ENCODE measurements around the gene TEAD3.

The TEAD3 gene

DNA sequence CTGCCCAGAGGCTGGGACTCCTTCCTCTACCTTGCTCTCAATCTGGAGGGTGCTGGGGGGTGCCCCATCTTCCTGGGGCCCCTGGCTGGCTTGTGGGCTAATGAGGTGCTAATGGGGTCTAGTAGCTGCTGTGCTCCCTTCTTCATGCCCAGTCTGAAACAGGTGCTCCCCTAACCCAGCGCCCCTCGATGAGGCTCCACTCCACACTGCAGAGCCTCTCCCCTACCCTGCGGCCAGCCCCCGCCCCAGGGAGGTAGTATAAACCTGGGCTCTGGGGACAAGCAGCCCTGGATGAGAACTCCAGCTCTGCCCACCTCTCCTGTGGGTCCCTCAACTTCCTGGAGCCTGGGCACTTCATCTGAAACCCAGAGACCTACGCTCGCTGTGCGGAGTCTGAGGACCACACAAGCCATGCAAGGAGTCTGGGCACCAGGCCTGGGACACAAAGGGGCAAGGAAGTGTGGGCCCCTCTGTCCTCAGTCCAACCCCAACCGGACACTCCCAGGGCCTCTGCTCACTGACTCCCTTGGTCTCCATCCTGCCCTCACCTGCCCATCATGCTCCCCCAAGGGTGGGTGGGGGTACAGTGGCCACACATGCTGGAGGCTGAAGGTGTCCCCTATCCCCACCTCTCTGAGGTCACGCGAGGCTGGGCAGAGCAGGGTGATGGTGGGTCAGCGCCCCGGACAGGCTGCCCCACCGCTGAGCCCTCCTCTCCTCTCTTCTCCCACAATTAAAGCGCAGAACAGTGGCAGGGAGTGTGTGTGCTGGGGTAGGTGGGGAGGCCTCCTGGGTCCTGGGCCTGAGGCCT, 22.5 kb downstream of the TEAD3 start:
- no peak for DNase-seq

DNA sequence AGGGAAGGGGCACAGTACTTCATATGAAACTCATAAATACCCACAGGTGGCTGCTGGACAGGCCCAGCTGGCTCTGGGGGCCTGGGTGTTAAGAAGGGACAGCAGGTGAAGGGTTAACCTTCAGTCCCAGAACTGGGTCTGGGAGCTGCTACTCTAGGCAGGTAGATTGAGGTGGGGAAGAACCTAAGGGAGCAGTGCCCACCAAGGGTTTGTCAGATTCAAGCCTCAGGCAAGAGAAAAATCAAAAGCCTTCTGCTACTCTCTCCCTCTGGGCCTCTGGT, 23.1 kb downstream of the TEAD3 start:
- DNase-seq, result no peak

DNA sequence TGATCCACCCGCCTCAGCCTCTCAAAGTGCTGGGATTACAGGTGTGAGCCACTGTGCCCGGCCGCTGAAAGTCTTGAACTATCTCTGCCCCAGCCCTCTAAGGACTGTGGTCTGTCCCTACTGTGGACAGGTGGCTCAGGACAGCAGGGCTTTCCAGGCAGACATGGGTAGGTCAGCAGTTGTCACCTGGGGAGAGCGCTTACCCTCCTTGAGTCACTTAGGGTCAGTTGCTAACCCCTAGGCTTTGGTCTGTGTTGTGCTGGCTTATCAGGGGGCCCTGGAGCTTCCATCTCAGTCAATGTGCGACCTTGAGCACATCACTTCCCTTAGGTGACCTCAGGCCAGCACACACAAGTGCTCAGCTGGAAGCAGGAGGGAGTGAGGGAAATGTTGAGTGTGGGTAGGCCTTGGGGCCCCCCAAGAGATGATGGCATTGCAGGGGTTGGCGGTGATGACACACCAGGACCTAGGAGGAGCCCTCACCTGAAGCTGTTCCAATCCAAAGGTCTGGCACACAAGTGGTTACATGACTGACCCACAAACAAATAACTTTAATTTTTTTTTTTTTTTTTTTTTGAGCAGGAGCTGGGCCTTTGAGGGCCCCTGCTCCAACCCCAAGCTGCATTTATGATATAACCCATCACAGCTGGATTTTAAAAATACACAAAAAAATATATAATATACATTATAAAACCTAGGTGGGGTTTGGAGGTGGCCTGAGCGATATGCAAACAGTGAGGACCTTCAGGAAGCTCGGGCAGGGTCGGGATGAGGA, 23.6 kb downstream of the TEAD3 start:
- DNase-seq, result no peak

DNA sequence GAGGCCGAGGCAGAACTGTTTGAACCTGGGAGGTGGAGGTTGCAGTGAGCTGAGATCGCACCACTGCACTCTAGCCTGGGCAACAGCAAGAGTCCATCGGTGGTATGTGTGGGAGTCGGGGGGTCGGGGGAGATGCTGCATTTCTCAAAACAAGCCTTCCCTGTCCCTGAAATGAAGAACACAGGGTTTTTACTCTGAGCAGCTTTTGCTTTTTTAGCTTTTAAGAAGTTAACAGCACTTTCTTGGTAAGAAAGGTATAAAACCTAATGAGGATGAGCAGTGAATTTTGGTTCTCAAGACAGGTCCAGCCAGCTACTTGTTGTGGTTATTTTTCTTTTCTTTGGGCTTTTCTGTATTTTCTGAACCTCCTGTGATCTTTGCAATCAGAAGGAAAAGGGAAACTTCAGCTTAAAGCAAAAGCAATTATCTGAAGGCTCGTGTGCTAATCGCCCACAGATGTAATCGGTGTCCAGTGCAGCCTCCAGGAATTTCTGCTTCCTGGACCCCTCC, 25.0 kb downstream of the TEAD3 start:
- no peak for DNase-seq

DNA sequence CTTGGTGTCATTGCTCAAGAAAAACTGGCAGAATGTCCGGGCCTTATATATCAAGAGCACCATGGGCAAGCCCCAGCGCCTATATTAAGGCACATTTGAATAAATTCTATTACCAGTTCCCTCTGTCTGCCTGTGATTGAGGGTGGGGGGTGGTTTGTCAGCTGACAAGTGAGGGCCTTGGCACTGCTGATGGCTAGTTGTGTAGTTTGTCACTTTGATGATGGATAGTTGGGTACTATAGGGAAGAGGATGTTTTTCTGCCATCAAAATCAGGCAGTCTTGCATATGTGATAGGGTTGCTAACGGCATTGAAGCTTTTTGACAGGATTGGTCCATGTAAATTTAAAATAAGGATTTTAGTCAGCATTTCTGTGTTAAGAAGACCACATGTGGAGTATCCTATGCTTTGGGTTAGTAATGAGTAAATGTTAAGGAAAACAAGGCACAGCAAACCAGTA, 26.2 kb downstream of the TEAD3 start:
- no peak for DNase-seq

DNA sequence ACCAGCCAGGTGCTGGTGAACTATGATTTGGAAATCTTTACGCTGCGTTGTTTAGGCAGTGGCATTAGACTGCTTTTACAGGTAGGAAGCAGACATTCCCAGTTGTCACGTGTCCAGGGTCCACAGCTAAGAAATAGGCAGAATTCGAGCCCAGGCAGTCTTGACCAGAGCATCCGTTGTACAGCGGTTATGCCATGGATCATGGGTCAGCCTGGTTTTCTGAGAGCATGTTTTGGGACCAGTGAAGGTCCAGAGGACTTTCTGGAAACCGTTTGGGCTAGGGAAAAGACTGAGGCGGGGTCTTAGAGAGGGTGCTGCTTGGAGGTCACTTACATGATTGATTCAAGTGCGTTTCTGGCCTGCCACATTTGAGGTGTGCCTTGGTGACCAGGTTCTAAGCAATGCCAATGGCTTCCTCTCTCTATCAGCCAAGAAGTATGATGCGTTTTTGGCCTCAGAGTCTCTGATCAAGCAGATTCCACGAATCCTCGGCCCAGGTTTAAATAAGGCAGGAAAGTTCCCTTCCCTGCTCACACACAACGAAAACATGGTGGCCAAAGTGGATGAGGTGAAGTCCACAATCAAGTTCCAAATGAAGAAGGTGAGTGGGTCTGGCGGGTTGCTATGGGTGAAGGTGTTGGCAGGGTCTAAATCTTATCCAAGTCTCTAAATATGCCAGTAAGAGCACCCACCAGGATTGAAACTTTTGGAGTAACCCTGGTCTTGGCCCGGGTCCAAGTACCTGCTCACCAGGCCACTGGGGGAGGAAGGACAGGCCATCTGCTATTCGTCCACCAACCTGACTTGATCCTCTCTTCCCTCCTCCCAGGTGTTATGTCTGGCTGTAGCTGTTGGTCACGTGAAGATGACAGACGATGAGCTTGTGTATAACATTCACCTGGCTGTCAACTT, 26.9 kb downstream of the TEAD3 start:
- no peak for DNase-seq

DNA sequence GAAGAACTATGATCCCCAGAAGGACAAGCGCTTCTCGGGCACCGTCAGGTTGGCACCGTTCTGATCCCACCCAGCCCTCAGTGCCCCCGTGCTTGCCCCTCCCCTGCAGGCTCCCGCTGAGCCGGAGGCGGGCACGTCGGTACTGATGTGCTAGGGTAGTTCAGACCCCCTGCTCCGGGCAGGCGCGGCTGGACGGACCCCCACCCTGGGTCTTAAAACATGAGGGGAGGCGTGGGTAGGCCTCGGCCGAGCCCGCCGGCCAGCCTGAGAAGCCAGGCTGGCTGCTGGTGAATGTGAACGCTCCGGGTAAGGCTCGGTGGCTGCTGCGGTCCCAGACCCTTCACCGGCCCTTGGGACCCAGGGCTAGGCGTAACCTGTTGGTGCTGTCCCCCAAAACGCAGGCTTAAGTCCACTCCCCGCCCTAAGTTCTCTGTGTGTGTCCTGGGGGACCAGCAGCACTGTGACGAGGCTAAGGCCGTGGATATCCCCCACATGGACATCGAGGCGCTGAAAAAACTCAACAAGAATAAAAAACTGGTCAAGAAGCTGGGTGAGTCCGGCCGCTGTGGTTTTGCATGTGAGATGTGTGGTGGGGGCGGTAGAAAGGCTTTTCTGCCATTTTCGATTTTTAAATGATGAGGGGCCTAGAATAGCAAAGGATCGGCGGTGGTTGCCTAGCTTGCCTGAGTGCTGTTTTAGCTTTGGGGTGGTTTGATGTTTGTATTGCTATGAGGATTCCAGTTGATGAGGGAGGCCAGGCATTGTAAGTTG, 27.7 kb downstream of the TEAD3 start:
- DNase-seq, result no peak

DNA sequence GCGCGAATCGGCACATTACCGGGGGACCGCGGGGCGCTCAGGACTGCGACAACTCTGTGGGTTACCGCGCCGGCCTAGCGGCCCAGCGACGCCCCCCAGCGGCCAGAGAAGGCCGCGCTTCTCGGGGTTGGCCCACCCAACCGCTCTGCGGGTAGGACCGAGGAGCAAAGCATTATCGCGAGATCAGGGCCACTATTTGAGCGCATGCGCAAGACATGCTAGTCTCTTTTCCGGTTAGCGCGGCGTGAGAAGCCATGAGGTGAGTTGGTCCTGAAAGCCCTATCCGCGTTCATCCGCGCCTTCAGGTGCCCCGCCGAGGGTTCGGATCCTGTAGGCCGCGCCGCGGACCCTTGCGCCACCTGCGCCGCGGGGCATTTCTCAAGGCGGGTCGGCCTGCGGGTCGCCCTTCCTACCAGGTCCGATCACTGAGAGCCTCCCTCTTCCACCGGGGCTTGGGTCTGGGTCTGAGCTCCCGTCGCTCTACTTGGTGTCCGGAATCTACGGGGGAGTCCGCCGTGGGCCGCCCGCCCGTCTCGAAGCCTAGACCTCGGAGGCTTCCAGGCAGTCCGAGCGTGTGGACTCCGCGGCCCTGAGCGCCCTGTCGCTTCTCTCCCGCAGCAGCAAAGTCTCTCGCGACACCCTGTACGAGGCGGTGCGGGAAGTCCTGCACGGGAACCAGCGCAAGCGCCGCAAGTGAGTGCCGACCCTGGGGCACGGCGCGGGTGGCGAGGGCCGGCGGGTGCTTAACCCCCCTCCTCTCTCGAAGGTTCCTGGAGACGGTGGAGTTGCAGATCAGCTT, 28.5 kb downstream of the TEAD3 start, which contains the start of gene RPL10A:
RPL10A (plus strand) TSS at position 221 of the 799 bp plus-strand sequence; CDS start at position 255, 34 bp downstream.
- DNase-seq, result peak; percentile 95

DNA sequence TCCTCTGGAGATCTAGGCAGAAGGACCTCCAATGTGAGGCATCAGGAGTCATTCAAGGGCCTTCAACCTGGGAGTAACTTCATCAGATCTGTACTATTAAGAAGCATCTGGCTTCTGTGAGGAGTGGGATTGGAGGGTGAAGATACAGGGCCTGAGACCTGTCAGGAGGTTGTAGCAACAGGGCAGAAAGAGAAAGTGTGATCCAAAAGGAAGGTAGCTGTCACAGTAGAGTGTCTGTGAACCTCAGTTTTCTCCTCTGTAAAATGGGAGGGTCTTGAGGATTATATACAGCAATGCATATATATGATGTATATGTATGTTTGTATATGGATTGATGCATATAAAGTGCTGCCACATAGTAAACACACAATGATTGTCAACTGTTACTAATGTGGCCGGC, 31.2 kb downstream of the TEAD3 start:
- no peak for DNase-seq

DNA sequence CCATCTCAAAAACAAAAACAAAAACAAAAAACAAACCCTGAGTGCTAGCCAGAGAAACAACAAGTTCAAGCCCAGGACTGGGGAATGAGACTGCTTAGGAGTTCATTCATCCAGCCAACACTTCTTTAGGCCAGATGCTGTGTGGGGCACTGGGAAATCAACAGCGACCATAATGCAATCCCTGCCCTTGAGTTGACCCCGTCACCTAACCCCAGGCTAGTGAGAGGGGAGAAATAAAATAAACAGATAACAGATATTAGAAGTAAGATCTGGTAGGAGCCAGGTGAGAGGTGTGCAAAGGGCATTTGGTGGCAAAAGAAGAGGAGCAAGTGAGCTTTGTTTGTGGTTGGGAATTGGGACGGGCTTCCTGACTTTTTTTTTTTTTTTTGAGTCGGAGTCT, 33.6 kb downstream of the TEAD3 start:
- DNase-seq, result no peak

DNA sequence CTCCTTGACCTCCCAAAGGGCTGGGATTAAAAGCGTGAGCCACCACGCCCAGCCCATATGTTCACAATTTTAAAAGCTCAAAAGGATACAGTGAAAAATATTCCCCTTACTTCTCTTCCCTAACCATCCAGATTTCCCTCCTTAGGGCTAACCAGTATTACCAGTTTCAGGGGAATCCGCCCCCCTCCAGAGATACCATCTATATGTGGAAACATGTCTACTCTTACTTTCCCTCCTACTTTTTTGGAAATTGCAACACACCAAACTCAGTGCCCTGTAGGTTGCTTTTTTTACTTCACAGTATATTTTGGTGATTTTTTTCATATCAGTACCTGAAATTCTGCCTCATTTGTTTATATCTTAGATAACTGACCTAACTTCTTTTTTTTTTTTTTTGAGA, 35.6 kb downstream of the TEAD3 start:
- DNase-seq, result no peak

DNA sequence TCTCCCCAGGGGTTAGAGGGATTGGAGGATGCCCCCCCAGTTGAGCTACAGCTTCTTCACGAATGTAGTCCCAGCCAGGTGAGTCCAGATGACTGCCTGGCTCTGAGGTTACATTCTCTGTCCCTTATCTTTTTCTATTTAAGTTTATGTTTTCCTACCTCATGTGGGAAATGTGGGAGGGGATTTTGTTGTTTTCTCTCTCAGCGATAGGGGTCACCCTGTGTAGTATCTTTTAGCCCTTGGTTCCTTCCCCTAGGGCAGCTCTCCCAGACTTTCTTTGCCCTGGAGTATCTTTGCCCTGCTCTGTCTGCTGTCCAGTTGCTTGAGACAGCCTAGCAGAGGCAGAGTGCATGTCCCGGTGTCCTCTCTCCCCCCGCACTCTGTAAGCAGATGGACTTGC, 39.0 kb downstream of the TEAD3 start:
- no peak for DNase-seq

DNA sequence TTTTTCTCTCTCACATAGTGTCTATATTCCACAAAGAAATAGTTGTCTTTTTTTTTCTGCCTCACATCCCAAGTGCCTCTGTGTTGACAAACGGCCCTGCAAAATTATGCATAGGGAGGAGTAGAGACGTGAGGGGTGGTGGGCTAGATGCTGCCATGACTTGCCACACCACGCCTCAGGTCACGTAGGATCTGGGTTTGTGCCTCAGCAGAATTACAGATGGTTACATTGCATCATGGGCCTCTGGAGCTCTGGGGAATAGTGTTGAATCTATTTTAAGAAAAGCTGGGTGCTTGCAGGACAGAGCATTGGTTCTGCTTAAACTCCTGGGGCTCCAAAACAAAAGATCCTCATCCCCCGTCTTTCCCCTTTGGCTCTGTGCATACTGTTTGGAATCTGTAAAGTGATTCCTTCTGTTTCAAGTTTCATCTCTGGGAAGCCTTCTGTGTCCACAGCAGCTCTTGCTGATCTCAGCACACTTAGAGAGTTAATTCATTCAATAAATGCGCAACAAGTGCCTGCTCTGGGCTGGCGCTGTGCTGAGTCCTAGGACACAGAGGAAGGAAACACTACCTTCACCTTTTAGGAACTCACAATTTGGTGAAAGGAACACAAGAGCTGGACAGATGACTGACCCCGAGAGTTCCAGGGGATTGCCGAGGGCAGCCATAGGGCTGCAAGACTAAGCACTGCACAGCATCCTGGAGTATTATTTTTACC, 42.3 kb downstream of the TEAD3 start:
- DNase-seq, result no peak

DNA sequence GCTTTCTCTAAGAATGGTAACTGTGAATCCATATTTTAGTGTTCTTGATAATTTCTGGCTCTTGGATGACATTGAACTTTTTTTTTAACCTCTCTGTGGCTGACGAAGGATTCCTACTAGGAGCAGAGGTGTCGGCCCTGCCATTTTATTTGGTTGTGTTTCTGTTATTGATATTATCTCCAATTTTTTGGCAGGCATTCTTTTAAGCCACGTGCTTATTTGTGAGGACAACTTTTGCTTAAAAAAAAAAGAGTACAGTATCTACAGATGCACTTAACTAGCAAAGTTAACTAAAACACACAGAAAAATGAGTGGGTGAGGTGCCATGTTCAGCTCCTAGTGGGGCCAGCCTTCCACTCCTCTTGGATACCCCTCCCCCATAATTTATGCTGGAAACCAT, 43.6 kb downstream of the TEAD3 start:
- no peak for DNase-seq

DNA sequence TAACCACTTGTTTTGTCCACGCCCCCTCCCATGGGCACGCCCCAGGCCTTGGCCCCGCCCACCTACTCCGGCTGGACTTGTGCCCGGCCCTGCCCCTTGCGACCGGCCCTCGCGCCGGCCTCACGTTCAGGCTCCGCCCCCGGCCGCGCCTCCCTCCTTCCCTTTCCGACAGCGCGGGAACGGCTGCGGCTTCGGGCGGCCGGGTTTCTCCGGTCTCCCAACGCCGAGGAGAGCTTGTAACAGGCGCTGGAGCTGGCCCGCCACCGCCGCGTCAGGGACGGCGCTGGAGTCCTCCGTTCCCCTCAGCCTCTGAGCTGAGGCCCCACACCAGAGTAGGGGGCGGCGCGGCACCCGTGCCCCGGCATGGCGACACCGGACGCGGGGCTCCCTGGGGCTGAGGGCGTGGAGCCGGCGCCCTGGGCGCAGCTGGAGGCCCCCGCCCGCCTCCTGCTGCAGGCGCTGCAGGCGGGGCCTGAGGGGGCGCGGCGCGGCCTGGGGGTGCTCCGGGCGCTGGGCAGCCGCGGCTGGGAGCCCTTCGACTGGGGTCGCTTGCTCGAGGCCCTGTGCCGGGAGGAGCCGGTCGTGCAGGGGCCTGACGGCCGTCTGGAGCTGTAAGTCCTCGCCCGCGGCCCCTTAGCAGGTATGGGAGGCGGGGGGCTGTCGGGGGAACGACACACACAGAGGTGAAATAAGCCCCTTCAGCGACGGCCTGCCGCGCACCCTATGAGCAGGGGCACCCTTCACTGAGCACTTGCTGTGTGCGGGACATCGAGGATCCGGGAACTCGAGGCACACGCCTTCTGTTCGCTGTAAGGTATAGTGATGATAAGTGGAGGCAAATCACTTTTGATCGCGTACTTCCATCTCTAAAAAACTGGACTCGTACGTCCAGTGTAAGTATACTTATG, 44.4 kb downstream of the TEAD3 start, which contains the start of gene FANCE:
FANCE (plus strand) TSS at position 156 of the 908 bp plus-strand sequence; CDS start at position 364, 208 bp downstream.
- peak; percentile 30 for DNase-seq

DNA sequence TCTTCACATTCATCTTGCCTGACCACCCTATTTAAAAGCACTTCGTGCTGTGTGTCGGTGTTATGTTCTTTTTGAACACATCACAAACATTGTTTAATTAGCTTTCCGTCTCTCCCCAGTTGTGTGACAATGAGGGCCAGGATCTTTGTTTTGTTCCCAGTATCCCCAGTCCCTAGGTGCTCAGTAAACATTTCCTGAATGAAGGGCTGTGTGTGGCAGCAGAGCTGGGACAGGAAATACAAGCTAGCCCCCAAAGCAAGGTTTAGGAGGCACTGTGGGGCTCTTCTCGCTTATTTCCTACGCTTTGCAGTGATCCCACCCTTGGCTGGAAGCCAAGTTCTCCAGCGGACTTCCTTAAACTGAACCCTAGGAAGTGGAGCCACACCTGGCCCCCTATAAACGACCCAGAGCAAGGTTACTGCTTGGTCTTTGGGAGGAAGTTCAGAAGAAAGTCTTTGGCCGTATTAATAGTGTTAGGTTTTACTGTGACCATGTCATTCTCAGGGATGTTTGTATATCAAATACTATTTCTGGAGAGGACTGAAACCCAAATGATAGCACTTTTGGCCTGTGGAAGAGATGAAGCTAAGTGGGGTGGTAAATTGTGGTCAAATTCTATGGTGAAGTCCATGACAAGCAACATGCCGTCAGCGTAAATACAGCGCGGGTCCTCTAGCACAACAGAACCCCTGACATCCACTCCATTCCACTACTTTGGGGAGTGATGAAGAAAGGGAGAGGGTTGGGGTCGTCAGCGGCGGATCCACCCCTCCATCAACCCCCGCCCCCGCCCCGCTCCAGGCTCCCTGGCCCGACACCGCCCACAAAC, 45.3 kb downstream of the TEAD3 start:
- DNase-seq, result no peak

DNA sequence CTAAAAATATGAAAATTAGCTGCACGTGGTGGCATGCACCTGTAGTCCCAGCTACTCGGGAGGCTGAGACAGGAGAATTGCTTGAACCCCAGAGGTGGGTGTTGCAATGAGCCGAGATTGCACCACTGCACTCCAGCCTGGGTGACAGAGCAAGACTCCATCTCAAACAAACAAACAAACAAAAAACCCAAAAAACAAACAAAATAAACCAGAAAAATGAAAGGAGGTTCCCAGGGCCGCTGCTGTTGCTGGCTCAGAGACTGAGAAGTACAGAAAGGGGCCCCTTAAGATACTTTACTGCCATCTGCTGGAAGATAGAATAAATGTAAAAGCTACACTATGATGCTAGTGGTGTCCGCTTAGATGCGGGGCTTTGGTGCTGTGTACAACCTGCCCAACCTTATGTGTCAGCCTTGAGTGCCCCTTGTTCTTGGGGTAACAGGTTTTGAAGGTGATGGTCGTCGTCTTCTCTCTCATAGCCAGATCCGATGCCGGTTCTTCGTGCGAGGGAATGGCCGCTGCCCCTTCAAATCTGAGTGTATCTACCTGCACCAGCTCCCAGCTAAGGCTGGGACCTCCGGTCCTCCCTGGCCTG, 47.5 kb downstream of the TEAD3 start:
- DNase-seq, result peak; percentile 37

DNA sequence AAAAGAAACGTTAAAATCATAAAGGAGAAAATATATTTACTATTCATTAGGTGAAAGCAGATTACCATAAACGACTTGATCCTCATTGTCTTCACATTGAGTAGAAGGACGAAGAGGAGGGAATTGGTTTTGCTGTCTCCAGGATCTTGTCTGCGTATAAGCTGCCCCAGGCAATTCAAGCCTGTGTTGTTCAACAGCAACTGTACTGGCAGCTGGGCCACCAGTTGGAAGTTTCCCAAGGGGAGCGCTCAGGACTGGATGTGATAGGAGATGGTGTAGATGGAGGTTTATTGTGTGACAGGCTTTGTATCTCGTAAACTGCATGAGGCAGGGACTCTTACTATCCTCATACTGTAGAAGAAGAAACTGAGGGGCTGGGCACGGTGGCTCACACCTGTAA, 48.7 kb downstream of the TEAD3 start:
- no peak for DNase-seq

Data from NCI-H2081 treated with DMSO at 0.1 percent for 48 hours (cell line).